SIG-M5 treated with dmso at 0.1 percent for 504 hours (cell line): ENCODE measurements around the gene LKAAEAR1.
"Not testable (repeated sequence)": the region's sequence is repeated elsewhere in the genome, so short reads cannot be mapped to it uniquely, and the experiment has no call there.

ENCODE experiments used
- DNase-seq: peaks from one replicate; lab custom pipeline; 2025; ENCODE audit not compliant: unreplicated experiment; lab: John Stamatoyannopoulos, UW

LKAAEAR1 gene

DNA sequence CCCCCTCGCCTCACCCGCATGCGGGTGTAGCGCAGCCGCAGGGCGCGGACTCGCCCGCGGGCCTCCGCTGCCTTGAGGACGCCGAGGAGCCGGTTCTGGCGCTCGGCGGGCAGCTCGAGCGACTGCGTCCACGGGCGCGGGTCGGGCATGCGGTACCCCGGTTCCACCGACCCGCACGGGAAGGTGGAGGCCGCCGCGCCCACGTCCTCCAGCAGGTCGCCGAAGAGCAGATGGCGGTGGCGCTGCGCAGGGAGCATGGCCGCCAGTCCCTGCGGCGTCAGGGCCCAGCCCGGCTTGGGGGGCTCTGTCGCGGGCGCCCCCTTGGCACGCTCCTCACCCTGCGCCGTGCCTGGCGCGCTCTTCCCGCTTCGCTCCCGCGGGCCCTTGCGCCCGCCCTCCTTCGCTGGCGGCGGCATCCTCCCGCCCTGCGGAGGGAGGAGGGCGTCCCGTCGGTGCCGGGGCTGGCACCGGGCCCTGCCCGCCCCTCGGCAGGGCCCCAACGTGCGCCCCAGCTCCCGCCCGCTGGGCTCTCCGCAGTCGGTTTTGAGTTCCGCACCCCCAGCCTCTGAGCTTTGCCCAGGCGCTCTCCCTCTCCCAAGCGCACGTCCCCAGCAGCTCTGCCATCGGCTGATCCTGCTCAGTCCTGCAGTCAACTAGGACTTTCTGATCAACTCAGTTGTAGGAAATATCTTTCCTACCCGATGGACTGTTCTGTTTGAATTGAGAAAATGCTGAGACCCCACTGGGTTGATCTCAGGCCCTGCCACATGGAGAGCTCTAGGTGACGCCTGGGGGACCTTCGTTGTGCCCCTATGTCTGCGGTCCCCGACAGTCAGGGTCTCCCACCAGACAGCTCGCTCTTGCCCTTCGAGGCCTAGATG lies at the start of gene LKAAEAR1:
Gene LKAAEAR1 (minus strand): TSS at position 595 of the 881 bp plus-strand sequence. CDS start 179 bp downstream, at position 416.
- peak; percentile 44 for DNase-seq

GRCh38 chr20:64131406-64131805 lies 47.2 kb upstream of the LKAAEAR1 start:
- DNase-seq, result peak; percentile 59

DNA sequence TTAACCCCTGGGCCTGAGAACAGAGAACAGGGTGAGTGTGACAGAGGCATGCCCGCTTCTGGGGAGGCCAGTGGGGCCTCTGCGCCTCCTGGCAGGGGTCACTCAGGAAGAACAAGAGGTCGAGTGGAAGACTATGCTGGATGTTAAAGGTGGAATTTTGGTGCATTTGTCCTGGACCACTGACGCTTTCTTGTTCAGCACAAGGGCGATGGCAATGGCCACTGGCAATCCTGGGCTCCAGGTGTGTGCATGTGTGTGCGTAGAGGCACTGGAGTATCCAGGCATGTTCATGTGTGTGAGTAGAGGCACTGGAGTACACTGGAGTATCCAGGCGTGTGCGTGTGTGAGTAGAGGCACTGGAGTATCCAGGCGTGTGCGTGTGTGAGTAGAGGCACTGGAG lies 46.7 kb upstream of the LKAAEAR1 start:
- DNase-seq, result no peak

DNA sequence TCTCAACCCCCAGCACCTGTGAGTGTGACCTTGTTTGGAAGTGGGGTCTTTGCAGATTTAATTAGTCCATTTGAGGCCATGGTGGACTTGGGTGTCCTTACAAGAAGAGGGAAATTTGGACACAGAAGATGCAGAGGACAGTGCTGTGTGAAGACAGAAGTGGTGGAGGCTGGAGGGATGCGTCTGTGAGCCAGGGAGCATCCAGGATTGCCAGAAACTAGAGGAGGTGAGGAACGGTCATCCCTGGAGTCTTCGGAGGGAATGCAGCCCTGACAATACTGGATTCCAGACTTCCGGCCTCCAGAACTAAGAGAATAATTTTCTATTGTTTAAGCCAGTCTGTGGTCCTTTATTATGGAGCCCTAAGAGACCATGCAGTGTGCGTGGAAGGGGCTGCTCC lies 46.1 kb upstream of the LKAAEAR1 start:
- no peak for DNase-seq

DNA sequence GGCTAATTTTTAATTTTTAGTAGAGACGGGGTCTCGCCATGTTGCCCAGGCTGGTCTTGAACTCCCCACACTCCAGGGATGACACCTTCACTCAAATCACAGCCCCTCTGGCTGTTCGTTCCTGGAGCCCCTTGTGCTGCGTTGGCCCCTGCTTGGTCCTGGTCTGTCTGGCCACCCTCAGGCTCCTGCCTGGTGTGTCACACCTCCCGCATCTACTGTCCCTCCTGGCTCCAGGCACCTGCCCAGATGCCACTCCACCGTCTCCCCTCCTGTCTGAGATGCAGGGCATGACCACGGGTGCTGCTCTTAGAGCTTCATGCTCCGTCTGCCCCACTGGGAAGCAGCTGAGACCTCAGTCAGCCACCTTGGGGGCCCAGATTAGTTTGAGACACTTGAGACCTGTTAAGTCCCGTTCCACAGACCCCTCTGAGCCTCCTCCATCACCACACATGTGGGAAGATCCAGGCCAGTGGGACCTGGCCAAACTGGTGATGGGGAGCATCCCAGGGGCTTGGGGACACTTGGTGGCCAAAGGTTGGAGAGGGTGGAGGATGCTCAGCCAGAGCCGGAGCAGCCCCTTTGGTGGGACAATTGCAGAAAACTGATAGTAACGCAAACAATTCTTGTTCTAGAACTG lies 45.1 kb upstream of the LKAAEAR1 start:
- DNase-seq, result no peak

DNA sequence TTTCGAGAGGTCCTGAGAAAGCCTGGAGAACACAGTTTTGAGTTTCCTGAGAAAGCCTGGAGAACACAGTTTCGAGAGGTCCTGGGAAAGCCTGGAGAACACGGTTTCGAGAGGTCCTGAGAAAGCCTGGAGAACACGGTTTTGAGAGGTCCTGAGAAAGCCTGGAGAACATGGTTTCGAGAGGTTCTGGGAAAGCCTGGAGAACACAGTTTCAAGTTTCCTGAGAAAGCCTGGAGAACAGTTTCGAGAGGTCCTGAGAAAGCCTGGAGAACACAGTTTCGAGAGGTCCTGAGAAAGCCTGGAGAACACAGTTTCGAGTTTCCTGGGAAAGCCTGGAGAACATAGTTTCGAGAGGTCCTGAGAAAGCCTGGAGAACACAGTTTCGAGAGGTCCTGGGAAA lies 39.3 kb upstream of the LKAAEAR1 start:
- DNase-seq, result not testable (repeated sequence)

- DNase-seq, result not testable (repeated sequence)
These were observed 38.7 kb upstream of the LKAAEAR1 start for GRCh38 chr20:64122927-64123326.

- no peak for DNase-seq
These were observed 37.4 kb upstream of the LKAAEAR1 start for GRCh38 chr20:64121586-64121985.

- no peak for DNase-seq
These were observed 35.6 kb upstream of the LKAAEAR1 start for GRCh38 chr20:64119681-64120341.

DNA sequence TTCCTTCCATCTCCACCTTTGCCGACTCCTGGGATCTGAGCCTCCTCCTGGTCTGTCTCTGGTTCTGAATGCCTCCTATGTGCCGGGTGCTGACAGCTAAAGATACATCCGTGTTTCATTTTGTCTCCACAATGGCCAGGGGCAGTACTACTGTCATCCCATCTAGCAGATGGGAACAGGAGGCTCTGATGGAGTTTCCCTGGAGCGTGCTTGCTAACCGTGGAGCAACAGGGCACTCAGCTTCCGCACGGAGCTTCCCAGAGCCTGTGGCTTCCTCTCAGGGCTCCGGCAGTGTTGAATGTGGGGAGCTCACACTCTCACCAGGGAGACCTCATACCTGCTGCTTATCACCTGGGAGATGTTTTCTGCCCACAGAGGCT lies 35.1 kb upstream of the LKAAEAR1 start:
- DNase-seq, result no peak

GRCh38 chr20:64117432-64117777 lies 33.2 kb upstream of the LKAAEAR1 start:
- not testable (repeated sequence) for DNase-seq

GRCh38 chr20:64116541-64117431 lies 32.6 kb upstream of the LKAAEAR1 start:
- DNase-seq, result no peak

DNA sequence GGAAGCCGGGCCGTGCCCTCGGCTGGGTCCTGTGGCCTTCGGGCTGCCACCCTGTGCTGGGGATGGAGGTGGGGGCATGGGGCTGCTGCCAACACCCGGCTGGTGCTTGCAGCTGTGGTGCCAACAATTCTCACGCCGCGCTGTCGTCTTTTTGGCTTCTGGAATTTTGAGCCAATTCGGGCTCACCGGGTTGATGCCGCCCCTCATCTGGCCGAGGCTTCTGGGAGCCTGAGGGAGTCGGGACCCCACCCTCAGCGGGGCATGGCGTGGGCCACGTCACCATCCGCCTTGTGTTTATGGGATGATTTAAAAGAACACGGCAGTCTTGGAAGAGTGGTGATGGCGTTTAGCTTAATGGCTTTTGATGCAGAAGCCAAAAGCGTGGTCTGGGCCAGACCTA lies 31.8 kb upstream of the LKAAEAR1 start:
- no peak for DNase-seq

- no peak for DNase-seq
These were observed 31.1 kb upstream of the LKAAEAR1 start for GRCh38 chr20:64115171-64115911.

GRCh38 chr20:64114356-64114971 lies 30.3 kb upstream of the LKAAEAR1 start:
- DNase-seq, result no peak

DNA sequence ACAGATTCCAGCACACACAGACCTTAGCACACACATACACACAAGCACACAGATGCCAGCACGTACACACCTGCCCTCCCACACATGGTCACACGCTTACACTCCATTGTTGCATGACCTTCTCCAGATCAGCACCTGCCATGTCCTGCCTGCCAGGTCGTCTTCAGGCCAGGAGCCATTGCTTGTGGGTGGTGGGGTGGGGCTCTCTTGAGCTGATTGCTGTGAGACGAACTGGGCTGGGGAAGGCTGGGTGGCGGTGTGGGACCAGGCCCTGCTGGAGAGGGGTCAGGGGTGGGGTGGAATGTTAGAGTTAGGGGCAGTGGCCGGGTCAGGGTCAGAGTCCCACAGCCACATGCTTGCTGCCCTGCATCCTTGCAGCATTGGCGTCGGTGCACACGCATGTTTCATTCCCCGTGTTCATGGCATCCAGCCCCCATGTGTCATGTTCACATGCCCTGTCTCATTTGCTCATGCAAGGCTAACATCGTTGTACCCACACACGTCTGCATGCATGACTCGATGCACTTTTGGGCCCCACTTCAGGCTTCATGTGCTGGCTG lies 29.7 kb upstream of the LKAAEAR1 start:
- no peak for DNase-seq

DNA sequence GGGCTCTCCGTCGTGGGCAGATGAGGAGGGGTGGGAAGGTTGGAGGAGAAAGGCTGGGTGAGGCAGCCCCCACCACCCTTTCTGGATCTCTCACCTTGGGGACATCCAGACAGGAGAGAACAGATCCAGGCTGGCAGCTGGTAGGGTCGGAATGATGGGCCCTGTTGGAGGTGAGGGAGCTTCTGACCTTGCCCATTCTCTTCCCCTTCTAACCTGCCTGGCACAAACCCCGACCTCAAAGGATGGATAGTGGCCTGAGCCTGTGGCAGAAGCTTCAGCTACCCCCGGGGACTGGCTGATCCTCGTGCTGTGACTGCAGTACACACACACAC lies 29.2 kb upstream of the LKAAEAR1 start:
- no peak for DNase-seq

DNA sequence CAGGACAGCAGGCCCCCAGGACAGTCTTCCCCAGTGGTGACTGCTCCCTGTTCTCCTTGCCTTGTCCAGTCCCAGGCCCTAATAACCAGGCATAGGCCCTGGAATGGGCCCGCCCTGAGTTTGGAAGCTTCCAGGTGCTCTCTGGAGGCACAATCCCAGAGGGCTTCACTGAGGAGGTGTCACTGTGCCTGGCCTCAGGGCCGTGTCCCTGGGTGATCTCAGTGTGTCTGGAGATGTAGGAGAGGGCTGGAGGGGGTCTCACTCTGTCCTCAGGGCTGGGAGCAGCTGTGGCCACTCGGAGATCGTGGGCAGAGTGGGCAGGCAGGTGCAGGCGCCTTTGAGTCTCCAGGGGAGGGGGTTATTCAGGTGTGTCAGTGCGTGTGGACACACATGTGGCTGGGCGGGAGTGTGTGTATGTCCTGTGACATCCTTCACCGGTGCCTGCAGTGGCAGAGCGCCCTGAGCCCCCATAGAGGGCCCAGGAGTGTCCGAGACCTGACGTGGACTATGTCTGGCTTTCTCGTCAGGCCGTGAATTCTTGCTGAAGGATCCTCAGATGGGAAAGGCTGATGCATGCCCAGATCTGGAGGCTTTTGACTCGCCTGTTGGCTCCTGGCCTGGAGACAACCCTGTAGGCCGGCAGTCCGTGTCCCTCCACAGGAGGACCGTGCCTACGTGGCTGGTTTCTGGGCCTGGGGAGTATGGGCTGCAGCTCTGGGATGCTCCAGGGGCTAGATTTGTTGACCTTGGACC lies 28.7 kb upstream of the LKAAEAR1 start:
- DNase-seq, result no peak
